ENCODE data around the gene DCUN1D2. TPM values are rescaled to one million over a fixed set of nuclear protein-coding genes. Genes with fewer than 3 reads are reported as not detected.

DCUN1D2 gene
- total and polyA plus RNA-seq, 8 donors, result 7.3 to 43.0 (median 21.7) TPM

- no peak for DNase-seq
- Histone ChIP-seq H3K27ac (no peak overlapping the region), H3K4me3 (no peak overlapping the region), H3K36me3 (peaks cover 17 to 93% (median 85%) of the 10 kb centered on the region in 4 donors), H3K27me3 (no peaks in the 10 kb centered on the region), H3K4me1 (no peaks in the 10 kb centered on the region), H3K9me3 (no peaks in the 10 kb centered on the region)
- WGBS, 5 donors, result 94 to 98% (median 96%) methylated on average over 15 of the region's 15 CpGs
- intact Hi-C loops (cut with DNase I; ENCODE audit: low total_unique reads), result no loop called here
- TF ChIP-seq, protein P1, sequence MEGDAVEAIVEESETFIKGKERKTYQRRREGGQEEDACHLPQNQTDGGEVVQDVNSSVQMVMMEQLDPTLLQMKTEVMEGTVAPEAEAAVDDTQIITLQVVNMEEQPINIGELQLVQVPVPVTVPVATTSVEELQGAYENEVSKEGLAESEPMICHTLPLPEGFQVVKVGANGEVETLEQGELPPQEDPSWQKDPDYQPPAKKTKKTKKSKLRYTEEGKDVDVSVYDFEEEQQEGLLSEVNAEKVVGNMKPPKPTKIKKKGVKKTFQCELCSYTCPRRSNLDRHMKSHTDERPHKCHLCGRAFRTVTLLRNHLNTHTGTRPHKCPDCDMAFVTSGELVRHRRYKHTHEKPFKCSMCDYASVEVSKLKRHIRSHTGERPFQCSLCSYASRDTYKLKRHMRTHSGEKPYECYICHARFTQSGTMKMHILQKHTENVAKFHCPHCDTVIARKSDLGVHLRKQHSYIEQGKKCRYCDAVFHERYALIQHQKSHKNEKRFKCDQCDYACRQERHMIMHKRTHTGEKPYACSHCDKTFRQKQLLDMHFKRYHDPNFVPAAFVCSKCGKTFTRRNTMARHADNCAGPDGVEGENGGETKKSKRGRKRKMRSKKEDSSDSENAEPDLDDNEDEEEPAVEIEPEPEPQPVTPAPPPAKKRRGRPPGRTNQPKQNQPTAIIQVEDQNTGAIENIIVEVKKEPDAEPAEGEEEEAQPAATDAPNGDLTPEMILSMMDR (IDR thresholded peaks at IDR 0.05), result no peak
- TF ChIP-seq EP300 (IDR thresholded peaks at IDR 0.05), result no peak
Measured at GRCh38 chr13:113511361-113511760, 20.9 kb upstream of the DCUN1D2 start.

DNA sequence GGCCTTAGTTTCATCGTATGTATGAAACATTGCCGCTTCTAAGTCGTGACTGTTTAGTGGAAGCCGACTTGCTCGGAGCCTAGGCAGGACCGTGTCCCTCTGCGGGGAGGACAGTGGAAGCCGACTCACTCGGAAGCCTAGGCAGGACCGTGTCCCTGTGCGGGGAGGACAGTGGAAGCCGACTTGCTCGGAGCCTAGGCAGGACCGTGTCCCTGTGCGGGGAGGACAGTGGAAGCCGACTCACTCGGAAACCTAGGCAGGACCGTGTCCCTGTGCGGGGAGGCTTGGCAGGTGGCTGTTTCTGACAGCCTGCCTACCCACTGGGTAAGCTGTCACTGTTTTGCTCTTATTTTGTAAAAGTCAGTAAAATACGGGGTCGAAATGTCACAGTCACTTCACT, 20.4 kb upstream of the DCUN1D2 start:
- Histone ChIP-seq H3K36me3 (peaks cover 17 to 91% (median 83%) of the 10 kb centered on the region in 4 donors), H3K4me3 (no peak overlapping the region), H3K4me1 (no peaks in the 10 kb centered on the region), H3K27ac (no peak overlapping the region), H3K9me3 (no peaks in the 10 kb centered on the region), H3K27me3 (no peaks in the 10 kb centered on the region)
- TF ChIP-seq, protein P1 (IDR thresholded peaks at IDR 0.05), result no peak
- no peak for TF ChIP-seq POLR2A (IDR thresholded peaks at IDR 0.05)
- TF ChIP-seq POLR2AphosphoS5 (IDR thresholded peaks at IDR 0.05), result no peak
- no peak for TF ChIP-seq EP300 (IDR thresholded peaks at IDR 0.05)
- DNase-seq, result no peak
- WGBS, 5 donors, result 87 to 96% (median 95%) methylated on average over 20 to 21 of the region's 21 CpGs
- intact Hi-C loops (cut with DNase I; ENCODE audit: low total_unique reads), result no loop called here

DNA sequence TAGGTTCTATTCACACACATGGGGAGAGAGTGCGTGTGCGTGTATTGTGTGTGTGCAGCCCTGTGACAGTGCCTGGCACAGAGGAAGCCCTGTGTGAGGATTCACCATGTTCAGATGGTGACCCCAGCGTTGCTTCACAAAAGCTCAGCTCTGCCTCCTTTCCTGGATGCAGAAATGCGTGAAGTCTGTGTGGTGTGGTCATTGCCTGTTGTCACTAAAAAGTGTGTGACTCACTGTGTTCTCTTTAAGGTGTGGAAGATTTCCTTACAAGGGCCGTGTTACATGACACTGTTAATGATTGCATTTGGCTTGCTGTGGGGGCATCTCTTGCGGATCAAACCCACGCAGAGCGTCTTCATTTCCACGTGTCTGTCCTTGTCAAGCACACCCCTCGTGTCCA, 19.5 kb upstream of the DCUN1D2 start:
- WGBS, 5 donors, result 92 to 99% (median 96%) methylated on average over 9 to 10 of the region's 10 CpGs
- Histone ChIP-seq H3K36me3 (peaks cover 19 to 91% (median 81%) of the 10 kb centered on the region in 4 donors), H3K27ac (no peak overlapping the region), H3K4me1 (no peaks in the 10 kb centered on the region), H3K9me3 (no peaks in the 10 kb centered on the region), H3K4me3 (no peak overlapping the region), H3K27me3 (no peaks in the 10 kb centered on the region)
- intact Hi-C loops (cut with DNase I; ENCODE audit: low total_unique reads), result no loop called here
- TF ChIP-seq POLR2AphosphoS5 (IDR thresholded peaks at IDR 0.05) (no peak), EP300 (IDR thresholded peaks at IDR 0.05) (no peak), POLR2A (IDR thresholded peaks at IDR 0.05) (no peak)
- TF ChIP-seq, protein P1 (IDR thresholded peaks at IDR 0.05), result no peak
- no peak for DNase-seq

DNA sequence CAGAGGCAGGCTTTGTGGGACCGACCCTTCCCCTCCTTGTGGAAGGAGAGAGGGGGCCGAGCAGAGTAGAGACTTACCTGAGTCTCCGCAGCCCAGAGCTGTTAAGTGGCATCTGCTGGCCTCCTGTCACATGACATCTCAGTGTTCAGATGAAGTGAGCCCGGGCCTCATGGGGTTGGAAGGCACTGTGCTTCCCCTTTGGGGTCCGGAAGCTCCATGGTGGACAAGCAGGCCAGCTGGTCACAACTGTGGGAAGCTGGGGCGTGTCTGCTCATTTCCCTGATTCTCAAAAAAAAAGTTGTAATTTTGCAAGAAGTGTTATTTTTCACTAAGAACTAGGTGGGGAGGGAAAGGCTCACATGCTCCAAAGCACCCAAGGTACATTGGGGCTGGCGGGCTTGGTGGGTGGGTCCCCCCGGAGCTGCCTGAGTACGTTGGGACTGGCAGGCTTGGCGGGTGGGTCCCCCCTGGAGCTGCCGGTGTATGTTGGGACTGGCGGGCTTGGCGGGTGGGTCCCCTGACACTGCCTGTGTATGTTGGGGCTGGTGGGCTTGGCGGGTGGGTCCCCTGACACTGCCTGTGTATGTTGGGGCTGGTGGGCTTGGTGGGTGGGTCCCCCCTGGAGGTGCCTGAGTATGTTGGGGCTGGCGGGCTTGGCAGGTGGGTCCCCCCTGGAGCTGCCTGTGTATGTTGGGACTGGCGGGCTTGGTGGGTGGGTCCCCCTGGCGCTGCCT, 18.2 kb upstream of the DCUN1D2 start:
- Histone ChIP-seq H3K27me3 (no peaks in the 10 kb centered on the region), H3K27ac (no peak overlapping the region), H3K4me1 (no peaks in the 10 kb centered on the region), H3K4me3 (no peak overlapping the region), H3K36me3 (peaks cover 28 to 91% (median 82%) of the 10 kb centered on the region in 4 donors), H3K9me3 (no peaks in the 10 kb centered on the region)
- WGBS, 5 donors, result 86 to 94% (median 93%) methylated on average over 15 to 17 of the region's 17 CpGs
- DNase-seq, result no peak
- TF ChIP-seq EP300 (IDR thresholded peaks at IDR 0.05) (no peak), POLR2A (IDR thresholded peaks at IDR 0.05) (no peak)
- intact Hi-C loops (cut with DNase I; ENCODE audit: low total_unique reads), result no loop called here
